Smooth muscle cell (in vitro differentiated cells): ENCODE results near the gene POFUT2. TPM values are rescaled to one million over a fixed set of nuclear protein-coding genes. Genes with fewer than 3 reads are reported as not detected.

ENCODE experiments used
- DNase-seq: peaks from one replicate; lab custom pipeline; 2025; ENCODE audit not compliant: unreplicated experiment; lab: John Stamatoyannopoulos, UW
- H2AFZ ChIP-seq: fragments of 200-600 bp; sonication (generic); 2 replicates; pipeline ENCODE4 v1.6.0; 2016; ENCODE audit warnings: antibody characterized with exemption, low read depth, mild to moderate bottlenecking
- H3F3A ChIP-seq: fragments of 200-600 bp; sonication (generic); 2 replicates; pipeline ENCODE4 v1.6.0; 2017; ENCODE audit warnings: antibody characterized with exemption, low read depth
- H3K27ac ChIP-seq: fragments of 200-600 bp; sonication (generic); 2 replicates; pipeline ENCODE4 v1.5.1; 2016; ENCODE audit warnings: low read depth, mild to moderate bottlenecking
- H3K27me3 ChIP-seq: fragments of 200-600 bp; sonication (generic); 2 replicates; pipeline ENCODE4 v1.6.1; 2016; ENCODE audit warnings: low read depth, mild to moderate bottlenecking
- H3K36me3 ChIP-seq: fragments of 200-600 bp; sonication (generic); 2 replicates; pipeline ENCODE4 v1.5.1; 2016; ENCODE audit warnings: low read depth
- H3K4me1 ChIP-seq: fragments of 200-600 bp; sonication (generic); 2 replicates; pipeline ENCODE4 v1.5.1; 2016; ENCODE audit warnings: low read depth
- H3K4me2 ChIP-seq: fragments of 200-600 bp; sonication (generic); 2 replicates; pipeline ENCODE4 v1.6.0; 2016; ENCODE audit warnings: mild to moderate bottlenecking
- H3K4me3 ChIP-seq: fragments of 200-600 bp; sonication (generic); 2 replicates; pipeline ENCODE4 v1.5.1; 2016; ENCODE audit warnings: mild to moderate bottlenecking
- H3K79me2 ChIP-seq: fragments of 200-600 bp; sonication (generic); 2 replicates; pipeline ENCODE4 v1.6.0; 2016; ENCODE audit warnings: low read depth, mild to moderate bottlenecking
- H3K9ac ChIP-seq: fragments of 200-600 bp; sonication (generic); 2 replicates; pipeline ENCODE4 v1.6.0; 2016; ENCODE audit warnings: low read depth
- H3K9me3 ChIP-seq: fragments of 200-600 bp; sonication (generic); replicated peaks from 2 replicates; pipeline ENCODE4 v1.5.1; 2016; ENCODE audit warnings: low read depth
- H4K20me1 ChIP-seq: fragments of 200-600 bp; sonication (generic); 2 replicates; pipeline ENCODE4 v1.6.0; 2016; ENCODE audit warnings: low read depth
- CTCF ChIP-seq: fragments of 200-600 bp; sonication (generic); IDR thresholded peaks from 2 replicates; pipeline ENCODE4 v1.5.1; 2017; ENCODE audit warnings: borderline replicate concordance, mild to moderate bottlenecking, antibody characterized with exemption; ENCODE audit not compliant: insufficient read depth, poor library complexity, severe bottlenecking
- WGBS: methylation state at CpG from one replicate; pipeline ENCODE4 v1.1.7; 2016; ENCODE audit warnings: low lambda C conversion rate; 5-methylcytosine and 5-hydroxymethylcytosine counted together
- polyA plus RNA-seq: library from polyadenylated mRNA; unstranded; fragments of >200 nt; fragmentation: Nextera tagmentation; extraction: Ambion mirVana; gene quantifications from 2 replicates; pipeline ENCODE4 v1.2.1, GENCODE V29; 2016
- total RNA-seq: library from RNA; depleted of rRNA; stranded (reverse); fragments of >200 nt; gene quantifications from 2 replicates; pipeline ENCODE4 v1.2.3, GENCODE V29; 2014

Gene POFUT2
- total and polyA plus RNA-seq, 2 experiments from 2014 or later = 32.1 to 70.0 TPM

GRCh38 chr21:45318556-45319404 lies 31.1 kb upstream of the POFUT2 start:
- H4K20me1 ChIP-seq = no peaks in the 10 kb centered on the region
- H3K4me1 ChIP-seq = peaks cover 20% of the 10 kb centered on the region
- 72% methylated on average over 24 of the region's 24 CpGs for WGBS
- peak overlapping the region; percentile 11 for H3K4me2 ChIP-seq
- H2AFZ ChIP-seq = no peak overlapping the region
- H3K27me3 ChIP-seq = no peaks in the 10 kb centered on the region
- H3K27ac ChIP-seq = peak overlapping the region; percentile 18
- no peak overlapping the region for H3K4me3 ChIP-seq
- DNase-seq = no peak
- H3K79me2 ChIP-seq = no peaks in the 10 kb centered on the region
- no peak for TF ChIP-seq CTCF
- H3K36me3 ChIP-seq = no peaks in the 10 kb centered on the region
- H3F3A ChIP-seq = no peaks in the 10 kb centered on the region
- no peak overlapping the region for H3K9ac ChIP-seq
- no peaks in the 10 kb centered on the region for H3K9me3 ChIP-seq

GRCh38 chr21:45318146-45318555 lies 30.5 kb upstream of the POFUT2 start:
- TF ChIP-seq CTCF = no peak
- Histone ChIP-seq H3K79me2 (no peaks in the 10 kb centered on the region), H4K20me1 (no peaks in the 10 kb centered on the region), H3K27me3 (no peaks in the 10 kb centered on the region), H3K9ac (peak overlapping the region; percentile 2), H3K4me1 (peaks cover 14% of the 10 kb centered on the region), H3K4me2 (peak overlapping the region; percentile 57), H3F3A (no peaks in the 10 kb centered on the region), H3K36me3 (no peaks in the 10 kb centered on the region), H3K27ac (peak overlapping the region; percentile 61), H3K9me3 (no peaks in the 10 kb centered on the region), H2AFZ (no peak overlapping the region), H3K4me3 (no peak overlapping the region)
- WGBS = 94% methylated on average over 7 of the region's 7 CpGs
- no peak for DNase-seq

- Histone ChIP-seq H3K4me2 (peak overlapping the region; percentile 57), H3K9me3 (no peaks in the 10 kb centered on the region), H3K36me3 (no peaks in the 10 kb centered on the region), H3K79me2 (no peaks in the 10 kb centered on the region), H3K27me3 (no peaks in the 10 kb centered on the region), H4K20me1 (no peaks in the 10 kb centered on the region), H3K4me3 (no peak overlapping the region), H3K9ac (peak overlapping the region; percentile 2), H3K27ac (peak overlapping the region; percentile 61), H3F3A (no peaks in the 10 kb centered on the region), H3K4me1 (peaks cover 8% of the 10 kb centered on the region), H2AFZ (no peak overlapping the region)
- no peak for TF ChIP-seq CTCF
- WGBS = 53% methylated on average over 17 of the region's 17 CpGs
- no peak for DNase-seq
Observed at GRCh38 chr21:45317398-45318145, 29.9 kb upstream of the POFUT2 start.
